COLO829 (cell line): ENCODE results near the gene FAM25C.
"Not testable (repeated sequence)": the region's sequence is repeated elsewhere in the genome, so short reads cannot be mapped to it uniquely, and the experiment has no call there.

ENCODE experiments used
- DNase-seq: peaks from one replicate; pipeline ENCODE4 v3.0.0; 2012; ENCODE audit warnings: low spot score

Gene FAM25C

DNA sequence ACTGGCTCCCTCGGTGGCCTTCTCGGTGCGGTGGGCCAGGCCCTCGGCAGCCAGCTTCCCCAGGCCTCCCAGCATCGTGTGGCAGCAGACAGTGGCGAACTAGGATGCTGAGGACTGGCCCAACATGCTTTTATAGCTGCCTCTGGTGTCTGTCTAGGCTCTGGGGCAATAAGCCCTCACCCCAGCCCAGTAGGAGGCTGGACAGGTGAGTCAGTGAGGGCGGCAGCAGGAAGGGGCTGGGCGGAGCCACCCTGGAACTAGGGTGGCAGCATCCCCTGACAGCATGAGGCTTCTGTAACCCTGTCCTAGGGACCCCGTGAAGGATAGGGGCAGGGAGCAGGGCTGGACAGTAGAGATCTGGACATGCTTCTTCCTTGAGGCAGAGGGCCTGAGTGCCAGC lies at the start of gene FAM25C:
FAM25C (minus strand) TSS at position 101 of the 400 bp plus-strand sequence; CDS start at position 75, 26 bp downstream.
- not testable (repeated sequence) for DNase-seq

DNA sequence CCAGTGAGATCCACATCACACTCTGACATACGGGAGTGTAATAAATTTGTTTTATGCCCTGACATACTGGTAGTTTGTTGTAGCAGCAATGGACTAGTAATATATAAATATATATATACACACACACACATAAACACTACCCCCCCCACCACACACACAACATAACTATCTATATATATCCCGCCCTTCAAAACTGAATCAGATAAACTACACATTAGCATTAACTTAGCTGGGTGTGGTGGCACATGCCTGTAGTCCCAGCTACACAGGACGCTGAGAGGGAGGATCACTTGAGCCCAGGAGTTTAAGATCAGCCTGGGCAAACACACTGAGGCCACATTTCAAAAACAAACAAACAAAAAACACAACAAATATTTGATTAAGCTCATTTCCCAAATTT lies 45.0 kb upstream of the FAM25C start:
- not testable (repeated sequence) for DNase-seq

DNA sequence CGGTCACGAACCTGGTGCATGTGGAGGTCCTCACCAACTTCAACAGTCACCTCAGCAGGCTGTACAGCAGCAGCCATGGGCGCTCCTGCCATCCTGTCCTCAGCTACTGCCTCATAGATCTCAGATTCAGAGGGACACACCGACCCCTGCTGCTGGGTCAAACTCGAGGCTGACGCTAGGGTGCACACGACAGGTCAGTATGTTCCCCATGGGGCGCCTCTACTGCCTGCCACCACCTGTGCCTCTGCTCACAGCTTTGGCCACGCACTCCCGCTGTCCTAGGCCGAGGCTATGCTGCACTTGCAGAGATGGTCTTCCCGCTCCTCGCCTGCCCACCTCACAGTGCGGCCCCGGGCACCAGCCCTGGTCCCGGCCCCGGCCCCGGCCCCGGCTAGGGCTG lies 31.8 kb upstream of the FAM25C start:
- DNase-seq: not testable (repeated sequence)

DNA sequence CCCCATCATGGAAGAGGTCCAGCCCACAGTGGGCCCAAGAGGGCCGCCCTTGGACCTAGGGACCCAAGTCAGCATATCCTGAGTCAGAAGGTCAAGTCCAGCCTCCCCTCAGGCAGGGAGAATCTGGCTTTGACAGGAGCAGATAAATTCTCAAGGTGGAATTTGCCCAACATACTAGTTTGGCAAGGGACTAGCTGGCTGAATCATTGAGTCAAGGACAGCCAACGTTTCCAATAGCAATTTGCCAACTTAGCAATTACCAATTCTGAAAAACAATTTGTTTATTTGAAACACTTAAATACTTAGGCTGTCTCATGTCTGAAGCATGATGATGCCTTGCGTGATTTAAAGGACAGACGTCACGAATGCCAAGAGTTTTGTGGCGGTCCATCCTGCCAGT lies 2.7 kb upstream of the FAM25C start:
- not testable (repeated sequence) for DNase-seq

DNA sequence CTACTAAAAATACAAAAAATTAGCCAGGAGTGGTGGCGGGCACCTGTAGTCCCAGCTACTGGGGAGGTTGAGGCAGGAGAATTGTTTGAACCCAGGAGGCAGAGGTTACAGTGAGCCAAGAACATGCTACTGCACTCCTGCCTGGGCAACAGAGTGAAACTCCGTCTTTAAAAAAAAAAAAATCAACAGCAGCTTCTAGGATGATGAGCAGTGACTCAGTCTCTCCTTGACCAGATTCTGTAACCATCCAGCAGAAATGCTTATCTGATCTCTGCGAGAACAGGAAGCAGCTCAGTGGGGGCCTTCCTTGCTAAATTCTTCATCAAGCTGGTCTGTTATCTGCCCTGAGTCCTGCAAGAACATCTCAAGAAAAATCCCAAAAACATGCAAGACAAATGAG lies 5.5 kb downstream of the FAM25C start:
- DNase-seq: not testable (repeated sequence)

DNA sequence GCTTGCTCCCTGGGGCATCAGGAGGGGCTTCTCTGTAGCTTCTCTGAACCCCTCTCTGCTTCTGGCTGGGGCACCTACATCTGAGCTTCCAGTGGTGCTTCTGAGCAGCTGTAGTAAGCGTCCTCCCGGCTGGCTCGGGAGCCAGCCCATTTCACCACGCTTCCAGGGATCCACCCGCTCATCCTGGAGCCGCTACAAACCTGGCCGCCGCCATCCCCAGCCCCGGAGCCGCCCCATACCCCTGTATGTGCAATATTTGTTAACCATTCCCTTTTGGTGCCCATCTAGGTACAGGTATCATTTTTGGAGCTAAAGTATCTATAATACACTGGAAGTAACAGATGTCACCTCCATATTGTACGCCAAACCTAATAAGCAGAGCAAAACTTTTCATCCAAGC lies 7.0 kb downstream of the FAM25C start:
- DNase-seq: not testable (repeated sequence)

DNA sequence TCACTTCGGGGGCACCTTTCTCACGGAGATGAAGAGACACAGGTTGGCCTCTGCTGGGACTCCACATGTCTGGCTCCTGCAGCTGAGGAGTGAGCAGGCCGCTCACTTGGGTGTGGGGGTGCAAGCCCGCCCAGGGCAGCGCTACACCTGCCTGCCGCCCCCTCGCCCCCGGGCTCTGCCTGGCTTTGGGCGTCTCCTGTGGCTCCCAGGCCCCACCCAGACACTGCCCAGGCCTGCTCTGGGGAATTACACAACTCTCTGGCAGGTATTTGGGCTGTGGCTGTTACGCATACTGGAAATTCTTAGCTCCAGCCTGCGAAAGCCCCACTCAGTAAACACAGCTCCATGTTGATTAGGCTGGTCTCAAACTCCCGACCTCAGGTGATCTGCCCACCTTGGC lies 7.9 kb downstream of the FAM25C start:
- DNase-seq: not testable (repeated sequence)

DNA sequence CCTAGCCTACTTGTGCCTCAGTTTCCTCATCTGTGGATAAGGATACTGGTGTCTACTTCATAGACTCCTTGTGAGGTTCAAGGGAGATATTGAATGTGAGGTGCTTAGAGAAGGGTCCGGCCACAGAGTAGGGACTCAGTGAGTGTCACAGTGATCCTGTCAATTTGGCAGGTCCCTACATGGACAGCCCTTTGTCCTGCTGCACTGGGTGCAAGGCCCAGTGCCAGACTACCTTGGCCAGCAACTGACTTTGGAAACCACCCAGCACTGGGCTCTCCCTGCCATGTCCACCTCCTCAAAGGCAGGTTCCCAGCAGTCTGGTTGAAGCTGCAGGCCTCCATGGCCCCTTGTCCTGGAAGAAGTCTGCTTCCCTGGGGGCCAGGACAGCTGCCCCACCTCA lies 9.5 kb downstream of the FAM25C start:
- not testable (repeated sequence) for DNase-seq

DNA sequence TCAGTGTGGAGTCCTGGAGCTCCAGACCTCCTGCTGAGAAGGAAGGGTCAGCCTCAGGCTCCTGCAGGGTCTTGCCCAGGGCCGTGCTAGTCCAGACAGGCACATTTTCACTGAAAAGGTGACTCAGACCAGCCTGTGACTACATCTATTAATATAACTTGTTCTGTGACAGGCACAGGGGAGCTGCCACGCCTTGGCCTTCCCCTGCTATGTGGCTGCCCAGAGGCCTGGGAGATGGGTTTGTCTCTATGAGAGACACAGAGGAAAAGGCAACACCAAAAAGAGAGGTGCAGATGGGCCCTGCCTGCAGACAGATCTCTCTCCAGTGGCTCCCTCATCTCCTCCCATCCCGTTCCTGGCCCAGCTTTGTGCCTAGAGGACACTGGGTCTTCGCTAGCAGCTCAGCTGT lies 10.0 kb downstream of the FAM25C start:
- DNase-seq: not testable (repeated sequence)

DNA sequence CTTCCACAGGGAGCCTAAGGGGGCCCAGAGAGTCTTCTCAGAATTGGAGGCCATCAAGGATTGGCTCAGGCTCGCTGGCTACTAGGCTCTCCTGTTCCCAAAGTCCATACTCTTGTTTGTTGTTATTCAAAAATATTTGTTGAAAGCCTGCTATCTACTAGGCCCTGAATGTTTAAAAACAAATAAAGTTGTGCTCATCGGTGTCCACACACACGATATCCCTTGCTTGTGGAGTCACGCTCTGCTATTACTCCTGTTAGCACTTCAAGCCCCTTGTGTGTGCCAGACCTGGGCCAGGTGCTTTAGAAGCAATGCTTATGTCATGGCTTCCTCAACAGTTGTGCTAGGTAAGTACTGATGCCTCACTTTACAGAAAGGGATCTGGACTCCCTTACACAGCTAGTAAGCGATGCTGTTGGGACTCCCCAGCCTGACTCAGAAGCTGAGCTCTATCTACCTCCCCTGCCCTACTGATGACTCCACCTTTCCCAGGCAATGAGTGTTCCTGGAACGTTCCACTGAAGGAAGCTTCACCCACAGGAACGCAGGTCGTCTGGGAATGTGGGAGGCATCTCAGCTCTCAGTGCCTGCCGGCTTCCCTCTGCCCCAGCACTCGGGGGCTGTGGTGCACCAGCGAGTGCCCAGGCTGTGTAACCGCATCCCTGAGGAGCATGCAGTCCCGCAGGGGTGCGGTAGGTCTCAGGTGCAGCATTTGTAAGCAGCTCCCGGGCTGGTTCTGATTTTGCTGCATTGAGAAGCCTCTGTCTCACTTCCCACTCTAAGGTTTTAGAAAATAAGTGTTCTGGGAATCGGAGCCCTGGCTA lies 10.7 kb downstream of the FAM25C start:
- DNase-seq: not testable (repeated sequence)

DNA sequence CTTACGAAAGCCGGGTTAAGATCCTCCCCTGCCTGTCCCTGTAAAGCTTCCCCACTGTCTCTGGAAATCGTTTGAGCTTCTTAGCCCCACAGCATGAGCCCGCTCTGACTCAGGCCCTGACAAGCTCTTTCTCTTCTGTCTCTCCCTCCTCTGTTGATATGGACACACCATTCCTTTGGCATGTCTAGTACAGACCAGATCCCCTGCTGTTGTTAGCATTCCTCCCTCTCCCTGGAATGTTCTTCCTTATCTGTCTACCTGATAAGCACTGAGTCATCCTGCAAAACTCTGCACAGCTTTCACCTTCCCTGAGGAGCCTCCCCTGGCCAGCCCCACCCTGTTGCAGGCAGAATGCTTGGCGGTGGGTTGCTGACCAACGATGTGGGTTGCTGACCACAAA lies 11.6 kb downstream of the FAM25C start:
- not testable (repeated sequence) for DNase-seq

DNA sequence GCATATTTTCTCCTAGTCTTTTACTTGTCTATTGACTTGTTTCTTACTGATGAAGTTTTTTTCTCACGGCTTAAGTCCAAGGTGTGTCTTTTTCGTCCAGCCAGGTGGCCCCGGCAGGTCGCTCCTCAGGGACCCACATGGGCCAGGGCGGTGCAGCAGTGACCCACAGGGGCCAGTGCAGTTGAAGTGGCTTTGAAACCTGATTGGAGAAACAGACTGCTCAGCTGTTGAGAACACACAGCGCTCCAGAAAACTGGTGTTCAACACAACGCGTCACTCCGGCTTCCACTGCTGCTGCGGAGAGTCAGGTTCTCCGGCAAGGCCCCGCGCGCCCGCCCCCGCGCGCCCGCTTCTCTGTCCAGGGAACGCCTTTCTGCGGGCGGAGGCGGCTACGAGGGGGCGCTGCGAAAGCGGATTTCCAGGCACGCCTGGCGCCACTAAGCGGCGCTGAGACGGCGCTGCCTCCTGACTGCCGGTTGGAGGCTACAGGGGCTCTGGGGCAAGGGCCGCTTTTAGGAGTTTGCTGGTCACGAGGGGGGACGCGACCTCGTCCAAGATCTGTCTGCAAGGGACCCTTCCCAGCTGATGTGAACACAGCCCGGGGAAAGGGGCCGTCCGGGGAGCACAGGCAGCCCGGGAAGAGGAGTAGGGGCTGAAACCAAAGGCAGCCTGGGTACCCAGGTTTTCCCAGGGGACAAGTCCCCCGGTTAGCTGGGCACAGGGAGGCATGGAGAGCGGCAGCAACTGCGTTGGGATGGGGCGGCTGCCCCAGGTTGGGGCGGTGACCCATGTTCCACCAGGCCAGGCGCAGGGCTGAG lies 13.0 kb downstream of the FAM25C start:
- not testable (repeated sequence) for DNase-seq

DNA sequence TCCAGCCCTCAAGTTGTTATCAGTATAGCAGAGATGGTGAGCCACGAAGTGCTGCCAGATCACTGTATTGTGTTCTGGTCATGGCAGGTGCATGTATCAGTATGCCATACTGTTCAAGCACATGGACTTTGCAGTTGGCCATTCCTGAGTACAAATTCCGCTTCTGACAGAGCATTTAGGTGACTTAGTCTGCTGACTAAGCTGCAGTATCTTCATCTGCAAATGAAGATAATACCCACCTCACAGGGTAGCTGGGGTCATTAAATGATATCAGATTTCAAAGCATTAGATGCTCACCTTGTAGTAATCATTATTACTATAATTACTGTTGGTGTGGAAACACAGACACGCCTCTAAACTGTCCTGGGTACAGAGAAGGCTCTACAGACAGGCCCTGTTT lies 24.2 kb downstream of the FAM25C start:
- DNase-seq: not testable (repeated sequence)

DNA sequence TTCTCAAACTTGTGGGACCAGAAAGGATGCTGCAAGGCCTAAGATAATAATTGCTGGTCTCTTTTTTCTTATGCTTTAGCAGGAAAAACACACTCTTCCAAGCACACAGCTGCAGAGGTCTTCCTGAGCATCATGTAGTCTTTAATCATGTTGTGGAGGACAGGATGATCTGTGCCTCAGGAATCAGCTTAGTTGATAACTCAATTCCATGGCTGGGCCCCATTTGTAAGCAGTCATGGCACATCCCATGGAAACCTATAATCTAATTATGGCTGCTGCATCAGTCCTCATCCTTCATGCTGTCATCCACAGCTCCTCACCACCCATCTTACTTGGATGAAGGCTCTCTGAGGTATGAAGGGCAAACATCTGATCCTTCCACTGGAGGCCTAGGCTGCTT lies 26.5 kb downstream of the FAM25C start:
- DNase-seq: not testable (repeated sequence)

DNA sequence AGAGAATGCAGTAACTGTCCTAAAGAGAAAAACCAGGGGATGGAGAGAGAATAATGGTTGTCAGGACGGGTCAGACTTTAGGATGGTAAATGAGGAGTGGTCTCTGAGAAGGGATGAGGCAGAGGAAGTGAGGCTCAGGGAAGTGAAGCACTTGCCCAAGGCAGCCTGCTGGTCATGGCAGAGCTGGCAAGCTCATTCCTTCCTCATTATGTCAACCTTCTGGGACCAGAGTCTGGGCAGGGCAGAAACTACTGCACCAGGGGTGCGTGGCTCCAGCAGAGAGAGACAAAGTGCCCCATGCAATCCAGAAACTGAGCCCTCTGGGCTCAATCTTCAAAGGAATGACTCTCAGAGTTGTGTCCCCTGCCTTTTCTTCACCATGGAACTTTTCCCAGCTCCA lies 27.5 kb downstream of the FAM25C start:
- not testable (repeated sequence) for DNase-seq

DNA sequence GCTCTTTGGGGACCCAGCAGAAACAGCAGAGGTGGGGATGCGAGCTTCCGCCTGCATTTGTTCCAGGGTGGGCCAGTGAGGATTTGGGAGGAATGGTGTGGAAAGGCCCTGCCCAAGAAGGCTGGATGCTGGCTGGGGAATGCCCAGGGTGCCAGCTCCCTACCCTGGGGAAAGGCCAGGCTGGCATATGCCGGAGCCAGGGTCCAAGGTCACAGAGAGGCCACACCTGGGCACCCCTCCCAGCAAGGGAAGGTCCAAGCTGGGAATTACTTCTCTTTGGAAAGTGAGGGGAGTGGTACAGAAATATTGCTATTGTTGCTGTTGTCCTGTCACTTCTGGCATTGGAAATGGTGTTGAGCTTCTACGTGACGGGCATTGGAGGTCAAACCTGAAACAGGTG lies 28.0 kb downstream of the FAM25C start:
- not testable (repeated sequence) for DNase-seq

DNA sequence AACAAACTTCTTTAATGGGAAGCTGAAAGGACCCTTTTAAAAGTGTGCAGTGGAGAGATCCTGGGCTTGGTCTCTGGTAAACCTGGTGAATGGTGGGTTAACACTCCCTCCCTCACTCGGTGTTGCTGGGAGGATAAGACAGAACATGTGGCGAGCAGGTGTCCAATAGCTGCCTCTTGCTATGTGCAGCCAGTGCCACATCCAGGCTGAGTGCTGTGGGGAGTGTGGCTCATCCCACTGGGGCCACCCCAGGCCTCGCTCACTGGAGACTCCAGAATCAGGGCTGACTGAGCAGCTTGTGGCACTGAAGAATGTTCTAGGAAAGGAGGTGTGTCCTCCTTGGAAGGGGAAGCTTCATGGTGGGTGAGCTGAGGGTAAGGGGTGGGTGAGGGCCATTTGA lies 29.5 kb downstream of the FAM25C start:
- DNase-seq: not testable (repeated sequence)

DNA sequence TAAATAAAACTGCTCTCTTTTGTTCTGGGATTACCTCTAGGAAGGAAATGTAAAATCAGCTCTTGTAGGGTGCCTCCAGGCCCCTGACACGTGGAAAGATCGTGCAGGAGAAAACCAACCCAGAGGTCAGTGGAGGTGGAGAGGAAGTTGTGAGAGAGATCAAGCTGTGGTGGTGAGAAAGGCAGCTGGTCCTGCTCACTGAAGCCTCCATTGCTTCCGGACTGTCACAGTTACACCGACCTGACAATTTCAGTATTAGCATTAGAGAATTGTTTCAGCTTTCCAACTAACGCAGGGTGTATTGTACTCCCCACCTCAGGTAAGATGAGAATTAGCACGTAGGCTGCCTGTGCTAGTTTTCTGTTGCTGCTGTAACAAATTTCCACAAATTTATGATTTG lies 30.6 kb downstream of the FAM25C start:
- DNase-seq: not testable (repeated sequence)

DNA sequence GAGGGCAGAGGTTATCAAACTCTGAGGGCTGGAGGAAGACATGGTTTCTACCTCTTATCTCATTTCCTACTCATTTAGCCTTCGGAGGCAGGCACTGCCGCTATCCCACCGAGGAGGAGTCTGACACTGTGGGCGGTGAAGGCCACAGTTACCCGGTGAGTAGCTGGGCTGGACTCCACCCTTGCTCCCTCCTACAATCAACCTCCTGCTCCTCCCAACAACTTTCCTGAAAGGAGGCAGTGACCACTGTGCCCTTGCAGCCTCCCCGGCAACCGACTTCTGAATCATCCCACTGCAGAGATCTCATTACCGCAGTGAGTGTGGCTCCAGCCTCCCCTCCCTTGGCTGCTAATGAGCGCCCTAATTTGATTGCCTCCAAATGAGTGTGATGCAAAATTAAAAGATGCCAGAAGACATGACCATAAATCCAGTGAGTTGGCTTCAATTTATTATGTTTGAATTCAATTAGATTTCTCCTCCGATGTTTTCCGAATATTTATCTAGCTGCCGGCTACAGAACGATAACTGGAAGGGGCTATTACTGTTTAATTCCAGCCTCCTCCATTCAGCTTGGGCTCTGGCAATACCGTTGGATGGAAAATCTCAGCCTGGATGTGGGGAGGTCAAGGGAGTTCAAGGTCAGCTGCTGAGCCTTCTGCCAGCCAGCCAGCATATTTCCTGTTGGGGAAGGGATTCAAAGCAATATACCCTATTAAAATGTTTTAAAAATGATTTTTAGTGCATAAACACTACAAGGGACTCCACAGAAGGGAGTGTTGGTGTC lies 35.1 kb downstream of the FAM25C start:
- not testable (repeated sequence) for DNase-seq

DNA sequence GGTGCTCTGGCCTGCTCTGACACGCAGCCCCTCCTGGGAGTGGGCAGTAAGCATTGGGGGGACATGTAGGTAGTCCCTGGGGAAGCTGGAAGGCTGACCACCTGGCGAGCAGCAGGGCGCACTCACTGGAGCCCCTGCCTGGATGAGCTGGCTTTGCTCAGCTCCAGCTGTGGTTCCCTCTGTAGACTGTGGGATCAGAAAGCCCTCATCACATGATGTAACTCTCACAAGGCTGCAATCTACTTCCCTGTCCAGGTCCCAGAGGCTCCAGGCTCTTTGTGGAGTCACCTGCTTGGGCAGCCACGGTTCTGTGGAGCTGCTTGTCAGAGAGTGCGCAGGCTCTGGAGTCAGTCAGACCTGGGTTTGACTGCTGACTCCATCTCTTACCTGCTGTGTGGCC lies 36.8 kb downstream of the FAM25C start:
- not testable (repeated sequence) for DNase-seq

DNA sequence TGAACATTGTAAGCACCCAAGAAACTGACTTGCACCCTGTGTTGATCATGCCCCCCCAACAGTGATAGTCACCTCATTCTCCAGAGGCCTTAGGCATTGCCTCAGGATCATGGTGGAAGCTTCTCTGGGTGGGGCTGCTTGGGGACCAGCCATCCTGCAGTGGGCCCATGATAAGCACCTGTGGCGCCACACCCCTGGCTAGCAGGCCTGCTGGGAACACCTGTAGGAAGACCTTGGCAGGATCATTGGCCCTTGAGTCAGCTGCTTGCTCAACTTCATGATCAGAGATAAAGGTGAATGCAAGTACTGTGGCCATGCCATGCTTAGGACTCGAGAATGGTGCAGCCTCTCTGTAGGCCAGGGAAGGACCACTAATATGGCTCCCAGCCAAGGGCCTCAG lies 38.9 kb downstream of the FAM25C start:
- not testable (repeated sequence) for DNase-seq

DNA sequence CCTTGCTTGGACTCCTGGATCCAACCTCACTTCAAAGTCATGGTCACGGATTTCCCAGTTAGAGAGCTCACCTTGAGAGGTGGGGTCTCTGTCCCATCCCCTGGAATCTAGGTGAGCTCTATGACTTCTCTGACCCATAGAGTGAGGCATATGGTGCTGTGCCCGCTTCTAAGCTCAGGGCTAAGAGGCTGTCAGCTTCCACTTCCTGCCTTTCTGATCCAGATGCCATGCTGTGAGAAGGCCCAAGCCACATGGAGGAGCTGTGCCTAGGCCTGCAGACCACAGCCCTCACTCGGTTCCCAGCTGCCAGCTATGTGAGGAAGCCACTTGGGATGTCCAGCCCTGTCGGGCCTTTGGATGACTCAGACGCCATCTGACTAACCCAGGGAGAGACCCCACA lies 39.9 kb downstream of the FAM25C start:
- DNase-seq: not testable (repeated sequence)
